GM12892 (cell line): ENCODE results near the gene MAP2K1.
A peak's percentile ranks its signal among the peaks of the same experiment; 100 is the strongest.
"Not testable (repeated sequence)": the region's sequence is repeated elsewhere in the genome, so short reads cannot be mapped to it uniquely, and the experiment has no call there.

Experiments
- DNase-seq: peaks from one replicate; pipeline ENCODE4 v3.0.0; 2011; ENCODE audit not compliant: insufficient read length
- FAIRE-seq: peaks from 2 replicates; lab custom pipeline; 2011; peaks lifted over from hg19 to GRCh38; lab: Jason Lieb, UNC
- POLR2A ChIP-seq: IDR thresholded peaks from 2 replicates; pipeline ENCODE4 v1.6.1; 2011; ENCODE audit warnings: low read depth, low read length, control low read depth
- POLR2AphosphoS5 ChIP-seq: IDR thresholded peaks from 2 replicates; pipeline ENCODE4 v1.6.1; 2011; ENCODE audit warnings: low read depth, low read length, control low read depth
- TAF1 ChIP-seq: IDR thresholded peaks from 2 replicates; pipeline ENCODE4 v1.6.1; 2011; ENCODE audit warnings: low read depth, mild to moderate bottlenecking, control low read depth, low read length, borderline replicate concordance

Gene MAP2K1

DNA sequence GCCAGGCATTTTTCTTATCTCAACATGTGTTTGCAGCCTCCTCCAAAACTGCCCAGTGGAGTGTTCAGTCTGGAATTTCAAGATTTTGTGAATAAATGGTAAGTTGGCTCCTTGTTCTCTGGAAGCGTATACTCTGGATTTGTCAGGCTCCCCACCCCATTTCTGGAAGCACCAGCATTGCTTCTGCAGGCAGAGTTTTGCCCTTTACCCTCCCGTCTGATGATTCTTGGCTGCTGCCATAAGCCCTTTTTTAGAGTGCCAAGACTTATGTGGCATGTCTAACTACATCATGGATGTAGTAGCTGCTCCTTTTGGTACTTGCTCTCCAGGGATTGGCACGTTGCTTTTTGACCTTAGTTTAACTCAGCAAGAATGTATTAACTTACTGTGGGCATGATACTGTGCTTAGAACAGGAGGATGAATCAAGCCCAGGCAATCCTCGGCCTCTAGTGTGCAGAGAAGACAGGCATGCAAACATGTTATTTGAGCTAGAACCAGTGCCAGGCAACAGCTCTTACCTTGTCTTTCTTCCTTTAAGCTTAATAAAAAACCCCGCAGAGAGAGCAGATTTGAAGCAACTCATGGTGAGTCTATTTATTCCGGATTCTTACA lies 102.6 kb downstream of the MAP2K1 start:
- DNase-seq, result no peak
- no peak for FAIRE-seq
- TF ChIP-seq TAF1, result no peak
- no peak for TF ChIP-seq POLR2AphosphoS5
- no peak for TF ChIP-seq POLR2A

DNA sequence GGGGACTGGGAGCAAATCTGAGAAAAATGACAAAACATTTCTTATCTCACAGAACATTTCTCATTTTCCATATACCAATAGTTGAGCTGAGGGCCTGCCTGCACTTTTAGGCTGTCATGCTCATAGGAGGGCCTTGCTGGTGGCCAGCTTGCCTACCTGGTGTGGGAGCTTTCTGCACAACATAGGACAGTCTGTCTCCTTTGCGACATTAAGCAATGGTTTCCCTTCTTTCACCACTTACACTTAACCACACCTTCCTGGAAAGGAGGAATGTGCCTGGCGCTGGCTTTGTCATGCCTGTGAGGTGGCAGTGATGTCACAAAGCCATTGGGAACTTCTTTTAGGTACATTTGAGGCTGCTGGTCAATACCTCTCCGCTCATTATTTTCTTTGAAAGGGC lies 105.1 kb downstream of the MAP2K1 start:
- FAIRE-seq (no peak), DNase-seq (no peak)
- 0 out of 2 replicates have a peak, but pooled peaks have one; percentile 35 for TF ChIP-seq POLR2A
- peak; percentile 60 for TF ChIP-seq POLR2AphosphoS5
- no peak for TF ChIP-seq TAF1

DNA sequence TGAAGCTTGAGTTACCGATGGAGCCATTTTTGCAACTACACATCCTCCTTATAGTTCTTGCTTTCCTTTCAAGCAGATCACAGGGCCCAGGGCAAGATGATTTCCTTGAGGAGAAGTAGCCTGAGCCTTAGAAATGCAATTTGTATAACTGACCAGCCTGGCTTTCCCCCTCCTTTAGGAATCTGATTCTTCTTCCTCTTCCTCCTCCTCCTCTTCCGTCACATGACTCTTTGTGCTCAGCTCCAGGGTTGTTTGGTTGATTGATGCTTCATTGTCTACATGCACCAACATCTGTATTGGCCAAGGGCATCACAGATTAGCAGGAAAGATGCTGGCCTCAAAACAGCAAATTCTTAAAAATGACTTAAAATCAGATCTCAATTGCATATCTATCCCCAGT lies 107.5 kb downstream of the MAP2K1 start:
- no peak for FAIRE-seq
- peak; percentile 30; the same call in 1 of the 2 replicates for TF ChIP-seq POLR2A
- TF ChIP-seq POLR2AphosphoS5, result no peak
- no peak for DNase-seq

DNA sequence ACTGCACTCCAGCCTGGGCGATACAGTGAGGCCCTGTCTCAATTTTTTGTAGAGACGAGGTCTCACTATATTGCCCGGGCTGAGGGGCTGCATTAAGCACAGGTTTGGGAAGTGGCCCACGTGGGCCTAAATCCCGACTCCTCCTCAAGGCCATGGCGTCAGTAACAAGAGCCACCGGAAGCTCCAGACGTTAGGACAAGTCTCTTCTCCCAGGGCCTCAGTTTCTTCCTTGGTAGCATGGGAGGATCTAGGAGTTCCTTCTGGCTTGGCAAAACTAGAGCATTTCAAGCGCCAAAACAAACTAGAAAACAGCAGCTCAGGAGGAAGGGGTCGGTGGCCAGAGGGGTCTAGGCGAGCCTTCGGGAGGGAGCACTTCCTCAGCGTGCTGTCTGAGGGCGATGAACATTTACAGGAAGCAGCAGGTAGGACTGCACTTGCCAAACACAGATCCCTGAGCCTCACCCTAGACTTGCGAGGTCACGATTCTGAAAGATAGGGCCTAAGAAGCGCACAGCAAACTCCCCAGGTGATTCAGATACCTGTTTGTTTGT lies 110.3 kb downstream of the MAP2K1 start:
- DNase-seq (no peak), FAIRE-seq (no peak)
- no peak for TF ChIP-seq TAF1
- TF ChIP-seq POLR2AphosphoS5, result no peak
- no peak for TF ChIP-seq POLR2A

DNA sequence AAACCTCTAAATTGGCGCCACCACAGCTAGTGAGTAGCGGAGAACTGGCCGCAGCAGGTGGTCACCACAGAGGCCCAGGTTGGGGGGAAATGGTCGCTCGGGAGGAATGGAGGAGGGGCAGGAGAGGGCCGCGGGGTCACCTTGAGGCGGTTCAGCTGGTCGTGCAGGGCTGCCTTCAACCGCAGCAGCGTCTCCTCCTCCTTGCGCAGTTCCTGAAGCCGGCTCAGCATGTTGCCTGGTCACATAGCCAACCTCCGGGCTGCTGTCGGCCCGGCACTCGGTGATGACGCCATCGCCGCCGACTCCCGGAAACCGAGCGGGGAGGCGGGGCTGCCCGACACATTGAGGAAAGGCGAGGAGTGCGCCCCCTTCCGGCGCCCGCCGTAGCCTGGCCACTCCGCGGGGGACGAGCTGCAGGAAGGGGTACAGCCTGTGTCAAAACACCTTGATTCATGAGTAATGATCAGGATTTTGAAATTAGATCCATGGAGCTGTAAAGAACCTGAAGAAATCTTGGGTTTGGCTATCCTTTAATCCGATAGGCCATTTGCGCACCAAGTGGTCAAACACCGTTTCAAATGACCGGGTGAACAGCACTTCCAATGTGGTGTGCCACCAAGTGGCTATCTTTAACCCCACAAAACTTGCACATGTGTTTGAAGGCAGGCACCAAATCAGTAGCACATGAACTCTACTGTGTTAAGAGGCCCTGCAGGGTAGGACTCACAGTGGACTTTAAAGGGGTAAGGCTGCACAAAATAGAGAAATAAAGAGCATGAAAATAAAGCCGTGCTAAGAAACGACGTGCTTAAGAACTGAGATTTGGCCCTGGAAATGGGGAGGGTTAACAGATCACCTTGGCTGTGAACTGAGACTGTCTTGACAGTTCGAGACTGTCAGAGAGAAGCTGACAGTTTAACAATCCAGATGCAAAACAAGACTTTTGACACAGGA lies 111.1 kb downstream of the MAP2K1 start, which contains the start of gene SNAPC5:
SNAPC5 (minus strand) TSS at position 261 of the 954 bp plus-strand sequence; CDS start at position 230, 31 bp downstream.
- peak; percentile 82 for FAIRE-seq
- TF ChIP-seq POLR2AphosphoS5, result peak; percentile 92
- no peak for TF ChIP-seq TAF1
- TF ChIP-seq POLR2A, result peak; percentile 83
- peak; percentile 82 for DNase-seq

DNA sequence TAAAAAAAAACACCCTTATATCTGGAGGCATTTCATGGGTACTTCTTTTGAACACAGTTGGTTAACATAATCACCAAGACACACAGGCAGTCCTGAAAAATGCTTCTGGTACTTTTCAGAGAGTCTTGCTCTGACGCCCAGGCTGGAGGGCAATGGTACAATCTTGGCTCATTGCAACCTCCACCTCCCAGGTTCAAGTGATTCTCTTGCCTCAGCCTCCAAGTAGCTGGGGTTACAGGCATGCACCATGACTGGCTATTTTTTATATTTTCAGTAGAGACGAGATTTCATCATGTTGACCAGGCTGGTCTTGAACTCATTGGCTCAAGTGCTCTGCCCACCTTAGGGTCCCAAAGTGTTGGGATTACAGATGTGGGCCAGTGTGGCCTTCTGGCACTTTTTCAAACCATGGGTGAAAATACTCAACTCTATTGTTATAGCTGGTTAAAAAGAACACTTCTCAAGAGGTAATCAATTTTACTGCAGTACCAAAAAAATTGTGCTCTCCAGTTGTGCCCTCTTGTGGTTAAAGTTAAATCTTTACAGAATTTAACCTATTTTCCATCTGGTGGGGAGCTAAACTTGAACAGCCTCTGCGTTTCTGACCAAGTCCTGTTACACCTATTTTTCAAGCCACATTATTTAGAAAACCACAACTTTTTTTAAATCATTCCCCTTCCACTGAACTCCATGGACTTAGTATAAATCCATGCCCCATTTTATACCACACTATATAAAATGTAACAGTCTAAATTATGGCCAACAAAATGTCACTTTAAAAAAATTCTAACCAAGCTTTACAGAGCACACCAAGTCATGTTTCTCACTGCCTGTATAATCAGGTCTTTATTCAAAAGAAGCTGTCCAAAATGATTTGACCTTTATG lies 112.0 kb downstream of the MAP2K1 start:
- FAIRE-seq (no peak), DNase-seq (no peak)
- TF ChIP-seq POLR2A, result no peak
- no peak; the same call in 1 of the 2 replicates for TF ChIP-seq POLR2AphosphoS5
- no peak for TF ChIP-seq TAF1

DNA sequence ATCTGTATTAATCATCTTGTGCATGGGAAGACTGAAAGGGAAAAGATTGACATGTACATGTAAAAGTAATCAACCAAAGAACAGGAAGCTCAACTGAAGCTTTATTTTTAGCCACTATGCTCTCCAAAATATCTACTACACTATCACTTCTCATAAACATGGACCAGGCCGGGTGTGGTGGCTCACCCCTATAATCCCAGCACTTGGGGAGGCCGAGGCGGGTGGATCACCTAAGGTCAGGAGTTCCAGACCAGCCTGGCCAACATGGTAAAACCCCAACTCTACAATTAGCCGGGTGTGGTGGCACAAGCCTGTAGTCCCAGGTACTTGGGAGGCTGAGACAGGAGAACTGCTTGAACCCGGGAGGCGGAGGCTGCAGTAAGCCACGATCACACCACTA lies 113.6 kb downstream of the MAP2K1 start:
- DNase-seq, FAIRE-seq: not testable (repeated sequence)
- peak; percentile 40; the same call in 1 of the 2 replicates for TF ChIP-seq POLR2AphosphoS5

DNA sequence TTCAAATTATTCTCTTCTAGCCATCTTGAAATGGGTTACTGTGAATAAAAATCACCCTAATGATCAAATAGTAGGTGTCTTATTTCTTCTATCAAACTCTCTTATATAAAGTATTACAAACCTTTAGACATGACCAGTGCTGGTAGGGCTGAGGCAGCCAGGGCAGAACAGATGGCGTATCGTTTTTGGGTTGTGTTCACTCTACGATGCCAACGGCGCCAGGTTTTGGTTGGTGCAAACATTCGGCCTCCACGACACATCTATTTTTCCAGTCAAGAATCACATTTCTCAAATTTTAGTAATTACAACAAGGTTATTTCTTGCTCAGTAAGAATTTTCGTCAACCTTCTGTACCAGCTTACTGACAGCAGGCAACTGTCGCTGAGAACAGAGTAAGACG lies 115.8 kb downstream of the MAP2K1 start:
- TF ChIP-seq TAF1 (no peak), POLR2AphosphoS5 (no peak), POLR2A (no peak)
- FAIRE-seq (no peak), DNase-seq (no peak)

DNA sequence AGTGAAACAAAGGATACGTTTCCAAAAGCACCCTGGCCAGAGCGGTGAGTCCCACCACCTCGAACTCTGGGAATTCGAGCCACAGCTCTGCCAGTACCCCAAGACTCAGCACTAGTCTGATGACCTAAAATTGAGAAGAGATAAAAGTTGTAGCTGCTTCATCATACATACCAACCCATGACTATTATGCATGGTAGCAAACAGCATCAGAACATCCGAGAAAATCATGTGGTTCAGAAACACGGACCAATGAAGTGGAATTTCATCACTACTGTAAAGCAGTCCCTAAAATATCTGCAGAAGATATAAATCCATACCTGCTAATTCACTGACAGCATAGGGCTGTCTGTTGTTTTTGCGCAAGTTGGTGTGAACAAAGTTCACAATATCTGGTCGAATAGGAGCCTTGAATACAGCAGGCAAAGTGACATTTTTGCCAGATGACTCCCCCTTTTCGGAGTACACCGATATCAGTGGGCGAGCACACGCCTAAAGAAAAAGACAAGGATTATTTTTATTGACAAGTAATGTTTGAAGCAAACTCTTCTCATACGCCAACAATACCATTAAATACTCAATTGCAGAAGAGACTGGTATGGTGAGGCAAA lies 116.4 kb downstream of the MAP2K1 start:
- peak; percentile 64 for FAIRE-seq
- DNase-seq, result not testable (repeated sequence)

DNA sequence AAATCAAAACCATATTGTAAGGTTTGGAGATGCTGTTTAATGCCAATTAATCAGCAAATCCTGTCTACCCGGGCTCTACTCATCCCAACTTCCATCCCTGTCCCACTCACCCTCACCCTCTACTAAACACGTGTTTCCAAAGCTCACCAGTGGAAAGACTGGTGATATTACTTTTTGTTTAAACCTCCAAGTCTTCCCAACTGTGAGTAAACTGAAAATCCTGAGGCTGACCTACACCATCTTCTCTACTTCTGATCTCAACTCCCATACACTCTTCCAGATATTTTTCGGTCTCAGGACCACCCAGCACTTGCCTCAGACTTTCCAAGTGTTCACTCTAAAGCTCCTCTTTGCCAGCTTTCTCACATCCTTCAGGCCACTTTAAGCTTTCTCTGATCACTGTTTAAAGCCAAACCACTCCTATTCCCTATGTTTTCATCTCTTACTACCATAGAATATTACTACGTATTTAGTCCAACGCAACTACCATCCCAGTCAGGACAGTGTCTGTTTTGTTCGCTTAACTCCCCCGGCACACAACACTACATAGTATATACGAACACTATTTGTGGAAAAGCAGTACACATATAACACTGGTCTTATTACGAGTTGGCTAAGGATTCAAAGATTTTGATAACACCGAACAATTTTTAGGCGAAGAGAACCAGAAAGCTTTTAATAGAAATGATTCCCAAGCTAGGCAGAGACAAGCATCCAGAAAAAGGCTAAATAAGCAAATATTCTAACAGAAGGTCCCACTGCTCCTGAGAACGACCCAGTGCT lies 117.3 kb downstream of the MAP2K1 start:
- DNase-seq, result no peak
- no peak for FAIRE-seq
- TF ChIP-seq POLR2A, result no peak; the same call in 1 of the 2 replicates
- no peak for TF ChIP-seq POLR2AphosphoS5
- no peak for TF ChIP-seq TAF1
